ENCODE data around the gene MEAK7. TPM values are rescaled to one million over a fixed set of nuclear protein-coding genes. Genes with fewer than 3 reads are reported as not detected.

MEAK7 gene
- total RNA-seq, 2 donors from 2014 or later, result 14.0 to 16.7 TPM

- DNase-seq (ENCODE audit: low spot score), result peak; percentile 83
Measured at GRCh38 chr16:84514874-84515835, 10.7 kb upstream of the MEAK7 start.

GRCh38 chr16:84514295-84514873 is 9.9 kb upstream of the MEAK7 start:
- intact Hi-C loops (cut with DNase I), result loop anchor here (5.0 kb wide), 2 partner anchors 108 to 213 kb away; no protein-coding TSS in a partner anchor
- peak; percentile 51 for DNase-seq (ENCODE audit: low spot score)

More at GRCh38 chr16:84514874-84515835, 10.7 kb upstream of the MEAK7 start:
- intact Hi-C loops (cut with DNase I), result loop anchor here (5.0 kb wide), 2 partner anchors 107 to 212 kb away; no protein-coding TSS in a partner anchor

- peak; percentile 64 for DNase-seq (ENCODE audit: low spot score)
- intact Hi-C loops (cut with DNase I), result loop anchor here (5.0 kb wide), 2 partner anchors 109 to 214 kb away; no protein-coding TSS in a partner anchor
Measured at GRCh38 chr16:84513666-84514065, 9.2 kb upstream of the MEAK7 start.

- intact Hi-C loops (cut with DNase I), result loop anchor here (5.0 kb wide), 2 partner anchors 109 to 214 kb away; no protein-coding TSS in a partner anchor
- peak; percentile 14 for DNase-seq (ENCODE audit: low spot score)
Measured at GRCh38 chr16:84513123-84513522, 8.7 kb upstream of the MEAK7 start.

DNA sequence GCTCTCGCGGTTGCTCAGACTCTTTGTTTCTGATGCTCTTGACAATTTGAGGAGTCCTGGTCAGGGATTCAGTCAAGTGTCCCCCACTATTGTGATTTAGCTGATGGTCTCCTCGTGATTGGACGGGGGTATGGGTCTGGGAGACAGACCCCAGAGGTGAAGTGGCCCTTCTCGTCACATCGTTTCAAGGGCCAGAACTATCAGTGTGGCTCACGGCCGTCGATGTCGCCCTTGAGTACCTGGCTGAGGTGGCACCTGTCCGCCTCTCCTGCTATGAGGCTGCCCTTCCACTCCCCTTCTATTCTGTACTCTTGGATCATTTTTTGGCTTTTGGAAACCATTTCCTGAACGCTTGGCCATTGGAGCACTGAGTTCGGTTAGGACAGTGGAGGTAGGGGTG is 7.4 kb upstream of the MEAK7 start:
- DNase-seq (ENCODE audit: low spot score), result peak; percentile 58
- intact Hi-C loops (cut with DNase I), result loop anchor here (1.0 to 5.0 kb wide), 4 partner anchors 109 to 226 kb away; no protein-coding TSS in a partner anchor

- intact Hi-C loops (cut with DNase I), result loop anchor here (2.0 to 5.0 kb wide), 3 partner anchors 110 to 216 kb away; no protein-coding TSS in a partner anchor
- DNase-seq (ENCODE audit: low spot score), result peak; percentile 96
Measured at GRCh38 chr16:84511180-84511800, 6.8 kb upstream of the MEAK7 start.

GRCh38 chr16:84509032-84509950 is 4.8 kb upstream of the MEAK7 start:
- intact Hi-C loops (cut with DNase I), result no loop called here
- DNase-seq (ENCODE audit: low spot score), result peak; percentile 70

DNA sequence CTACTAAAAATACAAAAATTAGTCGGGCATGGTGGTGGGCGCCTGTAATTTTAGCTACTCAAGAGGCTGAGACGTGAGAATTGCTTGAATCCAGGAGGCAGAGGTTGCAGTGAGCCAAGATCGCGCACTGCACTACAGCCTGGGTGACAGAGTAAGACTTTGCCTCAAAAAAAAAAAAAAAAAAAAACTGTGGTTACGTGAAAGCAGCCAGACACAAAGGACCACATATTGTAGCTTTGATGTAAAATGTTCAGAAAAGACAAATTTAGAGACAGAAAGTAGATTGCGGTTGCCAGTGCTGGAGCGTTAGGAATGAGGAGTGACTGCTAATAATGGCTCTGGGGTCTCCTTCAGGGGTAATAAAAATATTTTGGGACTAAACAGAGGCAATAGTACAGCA is 4.0 kb upstream of the MEAK7 start:
- intact Hi-C loops (cut with DNase I), result no loop called here
- DNase-seq (ENCODE audit: low spot score), result no peak

DNA sequence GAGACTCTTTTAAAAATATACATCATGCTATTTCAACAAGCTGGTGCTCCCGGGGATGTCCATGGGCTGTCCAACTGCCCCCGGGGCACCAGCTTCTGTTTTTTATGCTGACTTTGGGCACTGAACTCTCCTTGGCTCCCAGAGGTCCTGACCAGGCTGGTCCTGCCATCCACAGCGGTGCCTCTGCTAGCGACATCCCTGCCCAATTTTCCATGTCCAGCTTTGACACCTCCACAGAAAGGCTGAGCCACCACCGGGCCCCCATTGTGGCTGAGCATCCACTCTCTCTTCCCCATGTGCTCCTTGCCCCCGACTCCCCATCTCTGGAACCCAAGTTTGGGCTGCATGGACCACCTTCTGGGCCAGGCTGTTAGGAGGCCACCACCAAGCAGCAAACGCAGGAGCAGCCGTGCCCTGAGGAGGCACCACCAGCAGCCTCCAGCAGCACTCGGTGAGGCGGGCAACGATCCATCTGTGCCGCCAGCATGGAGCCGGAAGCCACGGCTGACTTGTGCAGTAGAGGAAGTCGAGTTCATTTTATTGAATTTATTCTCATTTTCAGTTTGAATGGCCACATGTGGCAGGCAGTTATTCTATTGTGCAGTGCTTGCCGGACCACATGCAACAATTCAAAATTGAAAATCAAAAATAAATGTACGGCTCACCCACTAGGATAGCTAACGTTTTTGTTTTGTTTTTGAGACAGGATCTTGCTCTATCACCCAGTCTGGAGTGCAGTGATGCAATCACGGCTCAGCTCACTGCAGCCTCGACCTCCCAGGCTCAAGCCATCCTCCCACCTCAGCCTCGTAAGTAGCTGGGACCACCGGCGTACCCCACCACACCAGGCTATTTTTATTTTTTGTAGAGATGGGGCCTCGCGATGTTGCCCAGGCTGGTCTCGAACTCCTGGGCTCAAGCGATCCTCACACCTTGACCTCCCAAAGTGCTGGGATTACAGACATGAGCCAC is 2.8 kb upstream of the MEAK7 start:
- peak; percentile 76 for DNase-seq (ENCODE audit: low spot score)
- intact Hi-C loops (cut with DNase I), result no loop called here

- intact Hi-C loops (cut with DNase I), result no loop called here
- DNase-seq (ENCODE audit: low spot score), result peak; percentile 83
Measured at GRCh38 chr16:84505249-84506187, 1.1 kb upstream of the MEAK7 start.

DNA sequence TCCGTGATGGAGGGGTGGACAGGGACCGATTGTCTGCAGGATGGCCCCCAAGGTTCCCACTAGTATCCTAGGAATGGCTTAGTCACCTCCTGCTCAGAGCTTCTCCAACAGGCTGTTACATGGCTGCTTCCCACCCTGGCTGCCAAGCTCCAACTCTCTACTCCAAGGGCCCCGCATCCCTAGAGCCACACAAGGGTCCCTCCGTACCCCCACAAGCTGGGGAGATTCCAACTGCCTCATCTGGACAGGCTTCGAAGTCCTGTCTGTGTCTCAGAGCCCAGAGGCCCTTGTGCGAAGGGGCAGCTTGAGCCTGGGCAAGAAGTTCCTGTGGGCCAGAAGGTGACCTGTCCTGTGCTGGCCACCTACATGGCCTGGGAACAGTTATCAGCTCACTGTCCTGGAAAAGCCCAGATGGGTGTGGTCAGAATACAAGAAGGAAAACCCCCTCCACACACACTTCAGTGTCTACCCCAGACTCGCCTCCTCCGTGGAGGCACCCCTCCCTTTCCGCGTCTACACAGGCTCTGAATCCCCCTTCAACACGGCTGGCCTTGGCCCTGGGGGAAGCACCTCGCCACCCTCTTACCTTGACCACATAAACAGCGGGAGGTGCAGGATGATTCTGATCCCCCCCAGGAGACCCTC is 586 bp downstream of the MEAK7 start:
- intact Hi-C loops (cut with DNase I), result no loop called here
- peak; percentile 81 for DNase-seq (ENCODE audit: low spot score)

GRCh38 chr16:84502581-84502980 is 1.9 kb downstream of the MEAK7 start:
- DNase-seq (ENCODE audit: low spot score), result peak; percentile 41
- intact Hi-C loops (cut with DNase I), result no loop called here

DNA sequence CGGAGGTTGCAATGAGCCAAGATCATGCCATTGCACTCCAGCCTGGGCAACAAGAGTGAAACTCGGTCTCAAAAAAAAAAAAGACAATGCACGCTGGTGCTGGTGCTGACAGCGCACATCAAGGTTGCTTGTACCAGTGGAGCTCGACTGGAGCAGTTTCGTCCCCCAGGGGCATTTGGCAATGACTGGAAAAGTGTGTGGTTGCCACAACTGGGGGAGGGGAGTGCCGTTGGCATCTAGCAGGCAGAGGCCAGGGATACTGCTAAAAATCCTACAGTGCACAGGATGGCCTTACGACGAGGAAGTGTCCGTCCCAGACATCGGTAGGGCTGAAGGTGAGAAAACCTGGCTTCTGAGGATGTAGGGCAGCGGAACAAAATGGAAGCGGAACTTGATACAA is 2.4 kb downstream of the MEAK7 start:
- intact Hi-C loops (cut with DNase I), result no loop called here
- peak; percentile 54 for DNase-seq (ENCODE audit: low spot score)

DNA sequence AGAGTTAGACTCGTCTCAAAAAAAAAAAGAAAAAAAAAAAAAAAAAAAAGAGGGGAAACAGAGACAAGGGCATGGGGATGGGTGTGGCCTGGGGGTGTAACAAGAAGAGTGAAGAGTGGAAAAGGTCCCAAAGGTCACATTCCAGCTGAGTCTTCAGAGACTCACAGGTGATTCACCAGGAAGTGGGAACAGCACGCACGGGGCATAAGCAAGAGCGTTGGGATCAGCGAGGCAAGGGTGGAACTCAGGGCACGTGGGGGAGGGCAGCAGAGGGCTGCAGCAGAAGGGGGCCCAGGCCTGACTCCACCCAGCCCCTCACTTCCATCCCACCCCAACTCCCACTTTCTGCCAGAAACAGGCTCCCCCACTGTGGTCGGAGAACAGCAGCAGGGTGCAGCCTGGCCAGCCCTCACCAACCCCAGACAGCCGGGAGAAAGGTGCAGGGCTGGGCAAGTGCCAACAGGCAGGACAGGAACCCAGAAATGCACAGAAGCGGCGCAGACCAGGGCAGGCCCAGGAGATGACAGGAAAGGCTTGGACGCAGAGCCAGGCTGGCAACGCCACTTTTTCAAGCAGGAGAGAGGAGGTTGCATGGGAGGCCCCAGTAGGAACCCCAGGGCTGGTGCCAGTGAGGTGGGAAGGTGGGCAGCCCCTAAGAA is 3.3 kb downstream of the MEAK7 start:
- DNase-seq (ENCODE audit: low spot score), result peak; percentile 83
- intact Hi-C loops (cut with DNase I), result no loop called here

- intact Hi-C loops (cut with DNase I), result no loop called here
- peak; percentile 76 for DNase-seq (ENCODE audit: low spot score)
Measured at GRCh38 chr16:84500531-84500930, 3.9 kb downstream of the MEAK7 start.
